HCT116 (cell line): ENCODE results near the gene EMSY. TPM values are rescaled to one million over a fixed set of nuclear protein-coding genes. Genes with fewer than 3 reads are reported as not detected.
"Not testable (repeated sequence)": the region's sequence is repeated elsewhere in the genome, so short reads cannot be mapped to it uniquely, and the experiment has no call there.

Experiments
- ATAC-seq: fragments of 200-7000 bp; cut with Tn5 transposase; 2 replicates; pipeline ENCODE4 v1.9.1; 2020; ENCODE audit warnings: mild to moderate bottlenecking, moderate library complexity
- BruUV-seq: library from RNA; stranded (reverse); fragments of 400-500 nt; replicated peaks from 2 replicates; lab custom pipeline; 2021; lab: Mats Ljungman, UMichigan
- CTCF ChIA-PET: fragments of 300-600 bp; sonication (Branson Sonifier 250); formaldehyde crosslinking; loops from one replicate; lab custom pipeline; 2021; ENCODE audit warnings: antibody characterized with exemption; lab: Charles Lee
- POLR2A ChIA-PET: fragments of 300-600, 350-600 bp; sonication (Branson Sonifier 250); formaldehyde crosslinking; loops from one replicate; lab custom pipeline; 2021; ENCODE audit warnings: antibody characterized with exemption; lab: Charles Lee
- RAD21 ChIA-PET, 2 experiments: fragments of 300-600 bp; sonication (Branson Sonifier 250); formaldehyde crosslinking; loops; one replicate each; lab custom pipeline; 2023; ENCODE audit warnings: low total read pairs in 2 of 2; ENCODE audit not compliant: uncharacterized antibody in 2 of 2, unreplicated experiment in 2 of 2, low non-redundant PET in 1 of 2; lab: Charles Lee
- DNase-seq: peaks from one replicate; pipeline ENCODE4 v3.0.0-alpha.2; 2010; ENCODE audit warnings: low read depth, low spot score
- H2AFZ ChIP-seq: fragments of 200-600 bp; shearing (Covaris generic), sonication (generic); 2 replicates; pipeline ENCODE4 v1.6.1; 2017; ENCODE audit warnings: low read depth, mixed run types, mixed read lengths, antibody characterized with exemption, low read length; ENCODE audit not compliant: poor library complexity, severe bottlenecking
- H3K27ac ChIP-seq: 2 replicates; pipeline ENCODE4 v1.5.1; 2012; ENCODE audit warnings: low read depth, low read length
- H3K27me3 ChIP-seq: fragments of 200-600 bp; sonication (generic); 2 replicates; pipeline ENCODE4 v1.6.1; 2016; ENCODE audit warnings: mixed run types, low read length, mixed read lengths; ENCODE audit not compliant: insufficient read depth
- H3K36me3 ChIP-seq, 2 experiments: fragments of 200-500 bp in 1 of 2; fragments of 200-600 bp in 1 of 2; sonication (Bioruptor generic) in 1 of 2; sonication (generic) in 1 of 2; 2 replicates each; pipeline versions ENCODE4 v1.5.1 to v1.6.1; 2014 to 2016; ENCODE audit warnings: low read length in 2 of 2, inconsistent platforms in 1 of 2, mixed read lengths in 1 of 2, mixed run types in 1 of 2; ENCODE audit not compliant: insufficient read depth in 2 of 2, control insufficient read depth in 1 of 2
- H3K4me1 ChIP-seq, 2 experiments: fragments of 200-600 bp in 1 of 2; sonication (generic) in 1 of 2; 2 replicates each; pipeline versions ENCODE4 v1.5.1 to v1.6.1; 2012 to 2017; ENCODE audit warnings: low read length in 2 of 2, inconsistent platforms in 1 of 2, mild to moderate bottlenecking in 1 of 2, mixed read lengths in 1 of 2, mixed run types in 1 of 2, moderate library complexity in 1 of 2; ENCODE audit not compliant: insufficient read depth in 2 of 2, control insufficient read depth in 1 of 2
- H3K4me2 ChIP-seq: fragments of 200-600 bp; sonication (generic); 2 replicates; pipeline ENCODE4 v1.6.1; 2017; ENCODE audit warnings: mixed run types, low read length, mixed read lengths
- H3K4me3 ChIP-seq, 2 experiments: fragments of 200-600 bp in 1 of 2; sonication (generic) in 1 of 2; replicated peaks in 1 of 2; 2 replicates each; pipeline ENCODE4 v1.5.1; 2011 to 2016; ENCODE audit warnings: low read length in 2 of 2, control low read depth in 1 of 2, low read depth in 1 of 2, mild to moderate bottlenecking in 1 of 2, mixed read lengths in 1 of 2, mixed run types in 1 of 2
- H3K79me2 ChIP-seq: fragments of 200-600 bp; sonication (generic); 2 replicates; pipeline ENCODE4 v1.6.1; 2017; ENCODE audit warnings: mild to moderate bottlenecking, mixed run types, low read length, moderate library complexity, mixed read lengths; ENCODE audit not compliant: insufficient read depth
- H3K9ac ChIP-seq: fragments of 200-600 bp; sonication (generic); 2 replicates; pipeline ENCODE4 v1.6.1; 2016; ENCODE audit warnings: low read length, mixed read lengths
- H3K9me2 ChIP-seq: fragments of 200-600 bp; sonication (generic), shearing (Covaris generic); 2 replicates; pipeline ENCODE4 v1.6.1; 2017; ENCODE audit warnings: mixed run types, mild to moderate bottlenecking, moderate library complexity; ENCODE audit not compliant: insufficient read depth
- H3K9me3 ChIP-seq, 2 experiments: fragments of 200-500 bp in 1 of 2; fragments of 200-600 bp in 1 of 2; sonication (Bioruptor generic) in 1 of 2; sonication (generic) in 1 of 2; 2 replicates each; pipeline ENCODE4 v1.6.1; 2014 to 2017; ENCODE audit warnings: low read length in 2 of 2, mixed read lengths in 2 of 2, inconsistent platforms in 1 of 2, low read depth in 1 of 2, mild to moderate bottlenecking in 1 of 2, mixed run types in 1 of 2, moderate library complexity in 1 of 2; ENCODE audit not compliant: control insufficient read depth in 1 of 2, insufficient read depth in 1 of 2
- H4K20me1 ChIP-seq: fragments of 200-600 bp; sonication (generic), shearing (Covaris generic); 2 replicates; pipeline ENCODE4 v1.6.1; 2017; ENCODE audit warnings: mixed run types, mild to moderate bottlenecking, moderate library complexity; ENCODE audit not compliant: insufficient read depth
- EZH2phosphoT487 ChIP-seq: fragments of 200-600 bp; IDR thresholded peaks from 2 replicates; pipeline ENCODE4 v1.6.1; 2018; ENCODE audit warnings: antibody characterized with exemption, borderline replicate concordance
- FOSL1 ChIP-seq: IDR thresholded peaks from 2 replicates; pipeline ENCODE4 v1.6.1; 2012; ENCODE audit warnings: low read depth
- RAD21 ChIP-seq: IDR thresholded peaks from 2 replicates; pipeline ENCODE4 v1.6.1; 2012; ENCODE audit warnings: low read depth, mild to moderate bottlenecking
- intact Hi-C: fragments of 100-400 bp; cut with micrococcal nuclease; formaldehyde crosslinking; loops from 2 replicates; pipeline ENCODE4 v1.10.0; 2022
- total RNA-seq: library from RNA; stranded (reverse); gene quantifications from one replicate; pipeline ENCODE4 v1.2.1, GENCODE V29; 2021; ENCODE audit not compliant: unreplicated experiment
- TF ChIP-seq, protein P1 (sequence below), 3 experiments: fragments of 200-600 bp in 1 of 3; sonication (generic) in 1 of 3; IDR thresholded peaks in 2 of 3; conservative IDR thresholded peaks in 1 of 3; 2 replicates each; pipeline ENCODE4 v1.5.1; 2012 to 2017; ENCODE audit warnings: low read depth in 2 of 3, low read length in 2 of 3, antibody characterized with exemption in 1 of 3, borderline replicate concordance in 1 of 3, control low read depth in 1 of 3, mild to moderate bottlenecking in 1 of 3, mixed read lengths in 1 of 3, mixed run types in 1 of 3, moderate library complexity in 1 of 3; ENCODE audit not compliant: insufficient read depth in 1 of 3

The EMSY gene
- total RNA-seq, 1 experiment from 2014 or later = 22.7 TPM

DNA sequence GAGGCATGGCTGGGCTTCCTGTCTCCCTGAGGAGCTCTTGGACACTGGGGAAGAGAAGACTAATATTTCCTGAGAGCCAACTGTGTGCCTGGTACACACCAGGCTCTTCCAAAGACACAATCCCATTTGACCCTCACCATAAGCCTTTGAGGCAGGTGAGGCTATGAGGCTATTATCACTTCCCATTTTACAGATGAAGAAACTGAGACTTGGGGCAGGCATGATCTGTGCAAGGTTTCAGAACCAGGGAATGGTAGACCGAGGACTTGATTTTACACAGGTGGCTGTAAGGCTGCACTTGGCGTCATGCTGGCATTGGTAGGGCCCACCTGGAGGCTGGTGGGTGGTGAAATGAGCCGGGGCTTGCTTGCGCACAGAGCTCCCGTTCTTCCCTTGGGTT is 134.9 kb downstream of the EMSY start:
- CTCF ChIA-PET = no interaction called here
- no peak overlapping the region for H3K9ac ChIP-seq
- no peaks in the 10 kb centered on the region for H3K27me3 ChIP-seq

DNA sequence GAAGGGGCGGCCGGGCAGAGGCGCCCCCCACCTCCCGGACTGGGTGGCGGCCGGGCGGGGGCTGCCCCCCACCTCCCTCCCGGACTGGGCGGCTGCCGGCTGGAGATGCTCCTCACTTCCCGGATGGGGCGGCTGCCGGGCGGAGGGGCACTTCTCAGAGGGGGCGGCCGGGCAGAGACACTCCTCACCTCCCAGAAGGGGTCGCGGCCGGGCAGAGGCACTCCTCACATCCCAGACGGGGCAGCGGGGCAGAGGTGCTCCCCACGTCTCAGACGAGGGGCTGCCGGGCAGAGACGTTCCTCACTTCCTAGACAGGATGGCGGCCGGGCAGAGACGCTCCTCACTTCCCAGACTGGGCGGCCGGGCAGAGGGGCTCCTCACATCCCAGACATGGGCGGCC is 137.7 kb downstream of the EMSY start:
- H2AFZ ChIP-seq, H3K36me3 ChIP-seq, POLR2A ChIA-PET, intact Hi-C loops, H3K9me2 ChIP-seq, ATAC-seq, H3K4me2 ChIP-seq, H4K20me1 ChIP-seq, H3K4me3 ChIP-seq, H3K27me3 ChIP-seq, H3K9me3 ChIP-seq, BruUV-seq, H3K79me2 ChIP-seq, H3K9ac ChIP-seq, DNase-seq, H3K27ac ChIP-seq, RAD21 ChIA-PET, CTCF ChIA-PET: not testable (repeated sequence)
- H3K4me1 ChIP-seq = peaks cover 3 to 10% of the 10 kb centered on the region in 2 experiments

More for the DNA sequence above, 134.9 kb downstream of the EMSY start:
- TF ChIP-seq EZH2phosphoT487 (no peak), FOSL1 (no peak), RAD21 (no peak)
- TF ChIP-seq, protein P1, sequence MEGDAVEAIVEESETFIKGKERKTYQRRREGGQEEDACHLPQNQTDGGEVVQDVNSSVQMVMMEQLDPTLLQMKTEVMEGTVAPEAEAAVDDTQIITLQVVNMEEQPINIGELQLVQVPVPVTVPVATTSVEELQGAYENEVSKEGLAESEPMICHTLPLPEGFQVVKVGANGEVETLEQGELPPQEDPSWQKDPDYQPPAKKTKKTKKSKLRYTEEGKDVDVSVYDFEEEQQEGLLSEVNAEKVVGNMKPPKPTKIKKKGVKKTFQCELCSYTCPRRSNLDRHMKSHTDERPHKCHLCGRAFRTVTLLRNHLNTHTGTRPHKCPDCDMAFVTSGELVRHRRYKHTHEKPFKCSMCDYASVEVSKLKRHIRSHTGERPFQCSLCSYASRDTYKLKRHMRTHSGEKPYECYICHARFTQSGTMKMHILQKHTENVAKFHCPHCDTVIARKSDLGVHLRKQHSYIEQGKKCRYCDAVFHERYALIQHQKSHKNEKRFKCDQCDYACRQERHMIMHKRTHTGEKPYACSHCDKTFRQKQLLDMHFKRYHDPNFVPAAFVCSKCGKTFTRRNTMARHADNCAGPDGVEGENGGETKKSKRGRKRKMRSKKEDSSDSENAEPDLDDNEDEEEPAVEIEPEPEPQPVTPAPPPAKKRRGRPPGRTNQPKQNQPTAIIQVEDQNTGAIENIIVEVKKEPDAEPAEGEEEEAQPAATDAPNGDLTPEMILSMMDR (IDR thresholded peaks at IDR 0.05 in 2 of 3, conservative IDR thresholded peaks at IDR 0.05 in 1 of 3; ENCODE audit: borderline replicate concordance in 1 of 3, insufficient read depth in 1 of 3, low read depth in 2 of 3, low read length in 2 of 3) = no peak
- H3K9me3 ChIP-seq = no peaks in the 10 kb centered on the region
- no peak overlapping the region for H2AFZ ChIP-seq
- ATAC-seq (no peak), DNase-seq (no peak)
- ChIA-PET POLR2A (no interaction called here), RAD21 (no interaction called here)
- H3K4me3 ChIP-seq = no peak overlapping the region
- no peaks in the 10 kb centered on the region for H3K9me2 ChIP-seq
- intact Hi-C loops = no loop called here
- no peaks in the 10 kb centered on the region for H3K79me2 ChIP-seq
- no peaks in the 10 kb centered on the region for H4K20me1 ChIP-seq
- no peak overlapping the region for H3K4me2 ChIP-seq
- peaks cover 11 to 19% of the 10 kb centered on the region in 2 experiments for H3K4me1 ChIP-seq
- H3K27ac ChIP-seq = no peak overlapping the region
- BruUV-seq = no TSS peak
- no peaks in the 10 kb centered on the region for H3K36me3 ChIP-seq
